Transverse colon (tissue), 4 donors: Measurements from ENCODE around the gene DNAJC1. TPM values are rescaled to one million over a fixed set of nuclear protein-coding genes. Genes with fewer than 3 reads are reported as not detected.

Experiments
- DNase-seq: peaks from one replicate; pipeline ENCODE4 v3.0.0-alpha.2; 2019
- H3K27ac ChIP-seq, 4 donors: fragments of 200-600 bp; sonication (generic); 2 replicates each; pipeline ENCODE4 v1.5.1; 2016 to 2018; ENCODE audit warnings: inconsistent platforms in 4 of 4
- H3K27me3 ChIP-seq: fragments of 200-600 bp; sonication (generic); 2 replicates; pipeline ENCODE4 v1.5.1; 2017; ENCODE audit warnings: inconsistent platforms
- H3K36me3 ChIP-seq, 4 donors: fragments of 200-600 bp; sonication (generic); 2 replicates each; pipeline ENCODE4 v1.5.1; 2017 to 2019; ENCODE audit warnings: inconsistent platforms in 4 of 4
- H3K4me1 ChIP-seq, 4 donors: fragments of 200-600 bp; sonication (generic); 2 replicates each; pipeline ENCODE4 v1.5.1; 2017 to 2020; ENCODE audit warnings: inconsistent platforms in 4 of 4
- H3K4me3 ChIP-seq, 4 donors: fragments of 200-600 bp; sonication (generic); 1 replicate in 1 of 4; 2 replicates in 3 of 4; pipeline versions ENCODE4 v1.5.1 to v1.6.1; 2017 to 2019; ENCODE audit warnings: inconsistent platforms in 4 of 4
- H3K9me3 ChIP-seq, 2 donors: fragments of 200-600 bp; sonication (generic); 2 replicates each; pipeline ENCODE4 v1.5.1; 2017 to 2019; ENCODE audit warnings: inconsistent platforms in 2 of 2
- EP300 ChIP-seq: sonication (generic); formaldehyde crosslinking; IDR thresholded peaks from one replicate; pipeline ENCODE4 v1.6.1; 2017; ENCODE audit warnings: antibody characterized with exemption, low read depth
- POLR2A ChIP-seq: fragments of 450-650 bp; IDR thresholded peaks from one replicate; pipeline ENCODE4 v1.6.1; 2016; ENCODE audit warnings: antibody characterized with exemption, mild to moderate bottlenecking, moderate library complexity
- POLR2AphosphoS5 ChIP-seq, 3 donors: sonication (generic); formaldehyde crosslinking; IDR thresholded peaks; one replicate each; pipeline ENCODE4 v1.6.1; 2016; ENCODE audit warnings: antibody characterized with exemption in 3 of 3
- WGBS, 2 donors: methylation state at CpG; one replicate each; pipeline ENCODE4 v1.1.5; 2018; ENCODE audit warnings: low coverage in 1 of 2; 5-methylcytosine and 5-hydroxymethylcytosine counted together
- in situ Hi-C, 4 donors: fragments of 200-750 bp; cut with MboI; loops; one replicate each; pipeline versions ENCODE4 v1.15.0 to v1.15.1; 2017; ENCODE audit warnings: low sequenced_read_pairs in 3 of 4, low pct_ligation_motif_present in 1 of 4, low pct_unique_long_range_greater_than_20kb in 1 of 4
- intact Hi-C: fragments of 100-400 bp; cut with DNase I; formaldehyde crosslinking; loops from one replicate; pipeline ENCODE4 v1.15.1; 2023; ENCODE audit warnings: low total_unique reads
- total RNA-seq, 4 donors: library from RNA; depleted of rRNA; stranded (reverse); fragments of >200 nt; gene quantifications; one replicate each; pipeline ENCODE4 v1.1.0, GENCODE V29; 2016
- TF ChIP-seq, protein P1 (sequence below), 5 experiments: fragments of 200-600 bp in 3 of 5; fragments of 450-650 bp in 2 of 5; sonication (generic) in 3 of 5; IDR thresholded peaks; 1 replicate in 2 of 5; 2 replicates in 3 of 5; pipeline ENCODE4 v1.5.1; 2016 to 2017; ENCODE audit warnings: antibody characterized with exemption in 5 of 5, inconsistent platforms in 3 of 5, mild to moderate bottlenecking in 2 of 5, moderate library complexity in 1 of 5

DNAJC1 gene
- total RNA-seq, 4 donors from 2014 or later = 18.5 to 71.7 (median 48.4) TPM

DNA sequence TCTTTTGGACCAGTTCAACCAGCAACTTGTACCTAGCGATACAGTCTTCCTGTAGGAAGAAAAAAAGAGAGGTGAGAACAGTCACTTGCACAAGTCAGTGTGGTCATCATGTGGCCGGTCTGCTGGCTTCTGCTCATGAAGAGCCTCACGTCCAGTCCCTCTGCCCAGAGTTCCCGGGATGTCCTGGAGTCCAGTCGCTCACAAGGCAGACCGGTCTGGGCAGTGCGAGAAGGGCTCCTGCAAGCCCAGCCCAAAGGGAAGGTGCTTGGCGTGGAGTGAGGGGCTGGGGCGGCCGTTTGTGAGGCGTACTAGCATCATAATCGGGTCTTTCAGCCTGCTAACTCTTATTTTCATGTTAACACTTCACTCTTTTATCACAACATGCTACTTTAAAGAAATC, 246.8 kb downstream of the DNAJC1 start:
- intact Hi-C loops (no loop called here), in situ Hi-C loops (no loop called here)
- TF ChIP-seq, protein P1, sequence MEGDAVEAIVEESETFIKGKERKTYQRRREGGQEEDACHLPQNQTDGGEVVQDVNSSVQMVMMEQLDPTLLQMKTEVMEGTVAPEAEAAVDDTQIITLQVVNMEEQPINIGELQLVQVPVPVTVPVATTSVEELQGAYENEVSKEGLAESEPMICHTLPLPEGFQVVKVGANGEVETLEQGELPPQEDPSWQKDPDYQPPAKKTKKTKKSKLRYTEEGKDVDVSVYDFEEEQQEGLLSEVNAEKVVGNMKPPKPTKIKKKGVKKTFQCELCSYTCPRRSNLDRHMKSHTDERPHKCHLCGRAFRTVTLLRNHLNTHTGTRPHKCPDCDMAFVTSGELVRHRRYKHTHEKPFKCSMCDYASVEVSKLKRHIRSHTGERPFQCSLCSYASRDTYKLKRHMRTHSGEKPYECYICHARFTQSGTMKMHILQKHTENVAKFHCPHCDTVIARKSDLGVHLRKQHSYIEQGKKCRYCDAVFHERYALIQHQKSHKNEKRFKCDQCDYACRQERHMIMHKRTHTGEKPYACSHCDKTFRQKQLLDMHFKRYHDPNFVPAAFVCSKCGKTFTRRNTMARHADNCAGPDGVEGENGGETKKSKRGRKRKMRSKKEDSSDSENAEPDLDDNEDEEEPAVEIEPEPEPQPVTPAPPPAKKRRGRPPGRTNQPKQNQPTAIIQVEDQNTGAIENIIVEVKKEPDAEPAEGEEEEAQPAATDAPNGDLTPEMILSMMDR (IDR thresholded peaks at IDR 0.05) = no peak
- TF ChIP-seq POLR2A = no peak
- no peak for TF ChIP-seq POLR2AphosphoS5 (IDR thresholded peaks at IDR 0.05)
- TF ChIP-seq EP300 = no peak
- no peak for DNase-seq
- Histone ChIP-seq H3K27ac (no peak overlapping the region), H3K9me3 (no peaks in the 10 kb centered on the region), H3K27me3 (no peaks in the 10 kb centered on the region), H3K4me1 (no peaks in the 10 kb centered on the region), H3K4me3 (no peak overlapping the region), H3K36me3 (no peaks in the 10 kb centered on the region)
- 93% methylated on average over 12 of the region's 12 CpGs; no CpG with 5 or more reads in 1 of the 2 donors for WGBS, 2 donors

DNA sequence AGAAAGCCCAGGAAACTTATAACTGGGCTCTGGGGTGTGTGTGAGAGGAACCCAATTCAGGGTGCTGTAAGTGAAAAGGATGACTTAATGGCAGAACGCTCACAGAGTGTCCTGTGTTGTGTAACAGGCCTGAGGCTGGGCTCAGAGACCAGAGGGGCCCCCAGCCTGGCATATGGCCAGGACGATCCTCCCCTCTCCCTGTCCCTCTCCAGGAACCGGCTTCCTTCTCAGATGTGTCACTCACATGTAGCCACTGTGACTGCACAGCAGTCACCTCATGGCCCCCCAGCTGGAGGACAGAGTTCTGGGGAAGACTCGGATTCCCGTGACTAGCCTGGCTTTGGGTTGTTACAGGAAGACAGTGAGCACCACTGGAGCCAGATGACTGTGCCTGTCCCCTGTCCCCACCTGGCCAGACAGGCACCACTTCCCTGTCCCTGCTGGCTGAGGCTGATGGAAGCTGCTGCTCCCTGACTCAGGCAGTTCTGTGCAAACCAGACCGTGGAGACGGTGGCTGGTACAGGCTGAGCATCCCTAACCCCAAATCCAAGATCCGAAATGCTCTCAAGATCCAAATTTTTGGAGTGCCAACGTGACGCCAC, 249.0 kb downstream of the DNAJC1 start:
- intact Hi-C loops = no loop called here
- Histone ChIP-seq H3K36me3 (no peaks in the 10 kb centered on the region), H3K4me1 (peaks cover 0 to 4% (median 2%) of the 10 kb centered on the region in 4 donors), H3K9me3 (no peaks in the 10 kb centered on the region), H3K27me3 (no peaks in the 10 kb centered on the region), H3K4me3 (no peak overlapping the region), H3K27ac (no peak overlapping the region)
- no peak for TF ChIP-seq POLR2A
- TF ChIP-seq EP300 = no peak
- no peak for TF ChIP-seq POLR2AphosphoS5 (IDR thresholded peaks at IDR 0.05)
- TF ChIP-seq, protein P1 (IDR thresholded peaks at IDR 0.05) = no peak
- in situ Hi-C loops = no loop called here
- 88 to 95% methylated on average over 3 to 10 of the region's 10 CpGs for WGBS, 2 donors
- no peak for DNase-seq

DNA sequence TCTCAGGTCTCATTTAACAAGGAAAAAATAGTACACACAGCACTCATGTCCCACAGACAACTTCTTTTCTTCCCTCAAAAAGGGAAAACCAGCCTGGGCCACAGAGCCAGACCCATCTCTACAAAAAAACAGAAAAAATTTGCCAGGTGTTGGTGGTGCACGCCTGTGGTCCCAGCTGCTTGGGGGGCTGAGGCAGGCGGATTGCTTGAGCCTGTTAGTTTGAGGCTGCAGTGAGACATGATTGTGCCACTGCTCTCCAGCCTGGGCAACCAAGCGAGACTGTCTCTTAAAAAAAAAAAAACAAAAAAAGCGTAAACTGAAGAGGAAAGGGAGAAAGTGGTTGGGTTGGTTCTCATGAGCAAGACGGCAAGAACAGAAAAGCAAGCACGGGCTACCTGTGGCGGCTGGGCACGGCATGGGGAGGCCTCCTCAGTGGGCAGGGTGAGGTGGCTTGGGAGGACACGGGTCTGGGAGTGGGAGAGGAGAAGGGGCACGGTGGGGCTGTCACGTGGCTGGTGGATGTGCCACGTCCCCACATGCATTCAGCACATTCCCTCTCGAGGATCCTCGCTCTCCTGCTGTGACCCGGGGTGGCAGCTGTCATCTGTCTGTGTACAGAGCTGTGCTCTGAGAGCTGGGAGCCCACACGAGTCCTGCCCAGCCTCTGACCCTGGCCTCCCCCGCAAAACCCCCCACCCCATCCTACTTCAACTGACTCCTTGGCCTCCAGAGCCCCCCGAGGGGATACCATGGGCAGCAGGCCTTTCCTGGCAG, 249.8 kb downstream of the DNAJC1 start:
- H3K36me3 ChIP-seq = no peaks in the 10 kb centered on the region

More for the DNA sequence above, 249.8 kb downstream of the DNAJC1 start:
- DNase-seq = no peak
- H3K27ac ChIP-seq = no peak overlapping the region
- H3K4me3 ChIP-seq = no peak overlapping the region
- H3K9me3 ChIP-seq = no peaks in the 10 kb centered on the region
- WGBS, 2 donors = 89 to 94% methylated on average over 8 to 18 of the region's 18 CpGs
- intact Hi-C loops (no loop called here), in situ Hi-C loops (no loop called here)
- TF ChIP-seq POLR2A (no peak), EP300 (no peak), POLR2AphosphoS5 (IDR thresholded peaks at IDR 0.05) (no peak)
- TF ChIP-seq, protein P1 (IDR thresholded peaks at IDR 0.05) = no peak
- H3K4me1 ChIP-seq = peaks cover 0 to 4% (median 2%) of the 10 kb centered on the region in 4 donors
- H3K27me3 ChIP-seq = no peaks in the 10 kb centered on the region
